ENCODE results near the gene MS4A13.
"Not testable (repeated sequence)": the region's sequence is repeated elsewhere in the genome, so short reads cannot be mapped to it uniquely, and the experiment has no call there.

MS4A13 gene, protein sequence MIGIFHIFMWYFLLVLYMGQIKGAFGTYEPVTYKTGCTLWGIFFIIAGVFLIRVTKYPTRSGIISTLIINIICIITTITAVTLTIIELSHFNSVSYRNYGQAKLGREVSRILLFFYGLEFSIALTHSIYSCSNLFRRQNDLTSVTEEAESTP
- total RNA-seq, result 0 reads per million in 2 donors

DNA sequence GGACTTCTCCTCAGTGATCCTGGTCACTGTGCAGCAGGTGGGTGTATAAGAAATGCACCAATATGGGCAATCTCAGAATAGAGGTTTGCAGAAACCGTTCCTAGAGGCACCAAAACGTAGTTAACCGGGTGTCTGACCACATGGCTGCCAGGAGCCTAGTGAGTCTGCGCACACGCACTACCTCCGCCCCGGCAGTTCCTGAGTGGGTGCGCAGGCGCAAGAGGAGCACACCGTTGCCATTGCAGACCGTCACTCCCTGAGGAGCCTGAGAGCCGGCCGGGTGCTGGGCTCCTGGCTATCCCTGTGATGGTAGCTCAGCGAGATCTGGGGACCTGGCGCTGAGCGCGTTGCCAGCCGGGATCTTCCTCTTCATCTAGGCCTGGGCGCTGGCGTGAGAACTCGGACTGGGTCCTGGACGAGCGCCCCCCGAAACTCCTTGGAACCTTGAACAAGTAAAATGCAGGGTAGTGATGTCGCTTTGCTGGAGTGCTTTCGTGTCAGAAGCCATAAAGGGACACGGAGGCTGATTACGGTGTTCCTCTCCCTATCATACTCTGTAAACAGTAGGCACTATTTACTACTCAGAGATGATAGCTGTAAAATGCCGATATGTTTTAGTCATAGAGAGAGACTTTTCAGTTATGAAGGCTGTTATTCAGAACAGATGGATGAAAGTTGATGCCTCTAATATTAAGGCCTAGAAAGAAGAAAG is at the start of gene MS4A13:
Gene MS4A13 (plus strand): TSS at position 249 of the 712 bp plus-strand sequence. CDS start 2,692 bp downstream, outside the sequence.
- DNase-seq, result no peak

DNA sequence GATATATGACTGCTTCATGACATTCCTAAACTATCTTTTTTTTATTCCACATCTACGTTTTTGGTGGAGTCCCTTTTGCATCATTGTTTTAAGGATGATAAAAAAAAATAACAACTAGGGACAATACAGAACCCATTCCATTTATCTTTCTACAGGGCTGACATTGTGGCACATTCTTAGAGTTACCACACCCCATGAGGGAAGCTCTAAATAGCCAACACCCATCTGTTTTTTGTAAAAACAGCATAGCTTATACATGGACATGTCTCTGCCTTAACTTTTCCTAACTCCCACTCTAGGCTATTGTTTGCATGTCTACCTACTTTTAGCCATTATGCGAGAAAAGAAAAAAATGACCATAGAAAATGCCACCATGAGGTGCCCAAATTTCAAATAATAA is 46.4 kb upstream of the MS4A13 start:
- DNase-seq, result no peak

DNA sequence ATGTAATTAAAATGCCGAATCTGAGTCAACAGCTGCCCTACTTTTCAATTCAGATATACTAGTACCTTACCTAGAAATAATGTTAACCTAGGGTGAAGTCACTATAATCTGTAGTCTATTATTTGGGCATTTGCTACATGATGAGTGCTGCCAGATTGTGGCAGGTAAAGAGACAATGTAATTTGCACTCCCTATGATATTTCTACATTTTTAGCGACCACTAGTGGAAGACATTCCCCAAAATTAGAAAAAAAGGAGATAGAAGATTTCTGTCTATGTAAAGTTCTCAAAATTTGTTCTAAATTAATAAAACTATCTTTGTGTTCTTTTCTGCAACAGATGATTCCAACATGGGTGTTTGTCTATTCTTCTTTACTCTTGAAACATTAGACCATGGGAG is 45.5 kb upstream of the MS4A13 start:
- DNase-seq, result no peak

GRCh38 chr11:60477035-60477445 is 38.2 kb upstream of the MS4A13 start:
- peak in 1 of 5 experiments; percentile 34 for DNase-seq

DNA sequence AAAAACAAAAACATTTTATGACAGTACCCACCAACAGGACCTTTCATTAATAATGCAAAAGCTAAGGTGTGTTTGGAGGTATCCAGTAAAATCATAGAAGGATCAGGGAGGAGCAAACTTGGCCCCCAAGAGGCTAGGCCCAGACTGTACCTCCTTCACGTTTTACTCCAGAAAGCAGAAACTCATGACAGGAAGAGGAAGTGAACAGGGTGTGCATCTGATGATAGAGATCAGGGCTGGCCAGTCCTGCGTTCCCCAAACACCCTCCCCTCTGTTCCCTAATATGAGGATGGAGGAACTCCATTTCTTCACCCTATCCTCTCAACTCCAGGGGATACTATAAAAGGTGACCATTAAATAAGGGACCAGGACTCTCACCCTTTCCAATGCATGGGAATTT is 32.8 kb upstream of the MS4A13 start:
- peak in 1 of 5 experiments; percentile 9 for DNase-seq

DNA sequence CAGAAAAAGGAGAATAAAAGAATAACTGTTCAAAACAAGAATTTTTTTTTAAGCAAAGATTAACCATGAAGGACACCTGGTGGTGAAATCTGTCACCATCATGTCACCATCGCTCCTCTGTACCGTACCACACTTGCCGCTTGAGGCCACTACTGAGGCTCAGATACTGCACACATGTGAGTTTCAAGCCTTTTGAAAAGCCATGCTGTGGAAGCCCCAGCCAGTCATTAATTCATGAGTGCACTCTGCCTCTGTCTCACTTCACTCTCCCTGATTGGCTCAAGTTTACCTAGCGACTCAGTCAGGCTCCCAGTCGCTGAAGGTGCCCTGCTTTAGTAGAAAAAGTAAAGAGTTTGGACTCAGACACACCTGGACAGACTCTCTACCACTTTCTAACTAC is 29.2 kb upstream of the MS4A13 start:
- DNase-seq, result peak in 1 of 5 experiments; percentile 58

- no peak for DNase-seq
Observed at GRCh38 chr11:60492488-60493009, 22.6 kb upstream of the MS4A13 start, which contains the start of gene MS4A12. Gene MS4A12, plus strand, starts transcription at chr11:60492778. Its CDS starts 4,541 bp downstream, at chr11:60497319.

DNA sequence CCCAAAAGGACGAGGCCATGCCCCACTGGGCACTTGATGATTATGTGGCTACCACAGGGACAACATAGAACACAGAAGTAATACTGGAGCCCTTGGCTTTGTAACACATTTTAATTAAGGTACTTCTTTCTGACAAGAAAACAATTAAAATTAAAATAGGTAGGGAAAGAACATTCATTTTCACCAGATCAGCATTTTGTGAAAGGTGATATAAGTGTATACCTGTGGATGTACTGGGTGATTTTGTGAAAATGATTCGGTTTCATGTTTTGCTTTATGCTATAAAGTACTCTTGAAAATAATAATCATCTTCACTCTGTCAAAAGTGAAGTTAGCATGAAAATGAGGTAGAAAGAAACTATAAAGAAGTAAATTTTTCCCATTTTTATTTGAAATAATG is 21.7 kb upstream of the MS4A13 start:
- DNase-seq, result no peak

- DNase-seq, result no peak
Observed at GRCh38 chr11:60498399-60498798, 16.8 kb upstream of the MS4A13 start.

- DNase-seq, result no peak
Observed at GRCh38 chr11:60498853-60499252, 16.3 kb upstream of the MS4A13 start.

DNA sequence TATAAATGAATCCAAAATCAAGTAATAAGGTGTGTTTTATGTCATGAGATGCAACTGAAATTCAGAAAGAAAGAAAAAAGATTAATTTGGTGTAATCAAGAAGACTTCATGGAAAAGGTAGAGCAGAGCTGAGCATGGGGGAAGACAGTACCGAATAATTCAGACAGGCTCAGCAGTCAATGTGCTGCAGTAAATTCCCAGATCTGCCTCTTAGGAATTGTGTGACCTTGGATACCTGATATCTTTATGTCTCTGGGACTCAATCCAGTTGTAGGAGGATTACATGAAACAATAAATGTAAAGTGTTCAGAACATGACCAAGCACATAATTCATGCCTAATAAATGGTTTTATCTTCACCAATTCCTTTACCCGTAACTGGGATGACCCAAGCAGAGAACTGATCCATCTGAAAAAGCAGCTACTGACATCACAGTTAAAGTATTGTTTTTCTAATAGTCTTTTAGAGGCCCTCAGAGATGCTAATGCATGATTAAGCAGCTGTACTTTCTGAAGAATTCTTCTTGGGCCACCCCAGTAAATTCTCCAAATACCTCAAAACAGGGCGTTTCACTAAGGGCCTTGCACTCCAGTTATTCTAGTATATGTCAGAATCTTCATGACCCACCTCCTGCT is 14.8 kb upstream of the MS4A13 start:
- no peak for DNase-seq

DNA sequence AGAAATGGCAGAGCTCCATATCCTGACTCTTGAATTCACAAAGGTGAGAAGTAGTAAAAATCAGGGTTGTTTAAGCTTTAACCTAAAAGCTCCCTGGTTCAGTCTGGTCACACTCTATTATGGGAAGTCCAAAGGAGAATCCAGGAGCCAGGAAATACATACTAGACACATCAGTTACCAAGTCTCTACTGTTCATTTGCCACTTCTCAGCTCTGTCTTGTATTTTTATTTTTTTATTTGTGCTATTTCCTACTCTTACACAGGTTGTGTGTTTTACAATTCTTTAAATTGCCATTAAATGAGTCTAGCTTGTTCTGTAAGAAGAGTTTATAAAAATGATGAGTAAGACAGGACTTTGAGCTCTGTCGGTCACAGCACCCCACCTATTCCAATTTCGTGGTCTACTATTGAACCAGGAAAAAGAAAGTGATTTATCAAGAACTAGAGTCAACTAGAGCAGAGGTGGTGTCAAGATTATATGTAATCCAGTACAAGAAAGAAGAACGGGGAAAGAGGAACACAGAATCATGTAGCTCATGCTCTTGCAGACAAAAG is 12.9 kb upstream of the MS4A13 start:
- DNase-seq, result no peak

DNA sequence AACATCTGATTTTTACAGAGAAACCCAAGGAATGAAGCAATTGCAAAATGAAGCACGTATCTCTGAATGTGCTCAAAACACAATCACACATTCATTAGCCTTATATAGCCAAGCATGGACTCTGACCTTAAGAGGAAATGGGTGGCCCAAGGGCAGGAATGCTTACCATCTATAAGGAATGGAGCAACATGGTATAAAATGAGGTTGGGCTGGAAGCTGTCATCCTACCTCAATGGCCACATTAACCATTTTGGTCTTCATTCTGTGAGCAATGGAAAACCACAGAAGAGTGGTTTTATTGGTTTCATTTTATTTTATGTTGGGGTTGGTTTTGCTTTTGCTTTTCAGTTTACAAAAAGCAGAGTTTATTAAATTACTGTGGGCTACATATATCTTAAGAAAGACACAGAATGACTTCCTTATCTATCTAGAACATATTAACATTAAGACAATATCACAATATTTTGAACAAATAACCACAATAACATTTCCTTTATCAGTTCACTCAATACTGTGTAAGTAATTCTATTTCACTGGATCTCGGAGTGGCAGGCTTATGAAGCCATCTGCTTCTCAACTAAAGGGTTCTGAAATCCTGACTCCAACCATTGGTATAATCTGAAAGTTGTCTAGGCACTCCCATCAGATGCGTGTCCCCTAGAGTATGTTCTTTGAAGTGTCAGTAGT is 10.8 kb upstream of the MS4A13 start:
- DNase-seq, result peak in 1 of 5 experiments; percentile 39

GRCh38 chr11:60509609-60510008 is 5.6 kb upstream of the MS4A13 start:
- DNase-seq, result not testable (repeated sequence)

DNA sequence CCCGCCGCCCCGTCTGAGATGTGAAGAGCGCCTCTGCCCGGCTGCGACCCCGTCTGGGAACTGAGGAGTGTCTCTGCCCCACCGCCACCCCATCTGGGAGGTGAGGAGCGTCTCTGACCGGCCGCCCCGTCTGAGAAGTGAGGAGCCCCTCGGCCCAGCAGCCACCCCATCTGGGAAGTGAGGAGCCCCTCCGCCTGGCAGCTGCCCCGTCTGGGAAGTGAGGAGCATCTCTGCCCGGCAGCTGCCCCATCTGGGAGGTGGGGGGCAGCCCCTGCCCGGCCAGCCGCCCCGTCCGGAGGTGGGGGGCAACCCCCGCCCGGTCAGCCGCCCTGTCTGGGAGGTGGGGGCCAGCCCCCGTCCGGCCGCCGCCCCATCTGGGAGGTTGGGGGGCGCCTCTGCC is 5.0 kb upstream of the MS4A13 start:
- not testable (repeated sequence) for DNase-seq

DNA sequence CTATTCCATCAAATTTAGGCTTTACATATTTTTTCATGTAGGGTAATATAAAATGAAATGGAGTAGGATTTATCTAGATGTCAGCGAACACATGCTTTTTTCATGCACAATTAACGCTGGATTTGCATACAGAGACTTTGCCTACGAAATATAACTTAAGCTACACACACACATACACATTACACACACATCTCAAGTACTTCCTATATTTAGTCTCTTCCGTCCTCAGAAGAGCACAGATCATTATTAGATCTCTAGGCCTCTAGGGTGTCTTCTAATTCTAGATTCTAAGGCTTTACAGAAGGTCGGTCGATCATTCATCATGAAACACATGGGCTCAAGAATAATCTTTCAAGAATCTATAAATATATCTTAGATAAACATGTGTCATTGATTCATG is 3.8 kb upstream of the MS4A13 start:
- no peak for DNase-seq

DNA sequence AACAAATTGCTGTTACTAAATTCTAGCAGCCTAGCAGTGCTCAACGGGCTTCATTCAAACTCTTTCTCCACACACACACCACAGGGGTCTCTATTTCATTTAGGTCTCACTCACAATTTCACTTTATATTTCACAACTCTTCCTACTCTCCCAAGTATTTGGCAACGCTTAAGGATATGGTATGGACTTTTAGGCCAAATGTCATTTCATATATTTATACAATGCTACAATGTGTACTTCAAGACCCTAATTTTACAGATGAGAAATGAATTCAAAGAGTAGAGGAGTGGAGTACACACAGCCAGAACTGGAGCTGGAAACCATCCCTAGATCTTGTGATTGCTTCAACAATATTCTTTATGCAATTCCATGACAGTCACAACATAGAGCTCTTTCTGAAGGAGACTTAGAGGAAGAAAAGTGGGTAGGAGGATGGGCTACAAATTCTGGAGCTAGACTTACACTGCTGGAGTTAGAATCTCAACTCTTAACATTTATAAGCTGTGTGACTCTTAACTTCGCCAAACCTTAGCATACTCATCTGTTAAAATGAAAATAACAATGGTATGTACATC is 2.5 kb upstream of the MS4A13 start:
- DNase-seq, result no peak

DNA sequence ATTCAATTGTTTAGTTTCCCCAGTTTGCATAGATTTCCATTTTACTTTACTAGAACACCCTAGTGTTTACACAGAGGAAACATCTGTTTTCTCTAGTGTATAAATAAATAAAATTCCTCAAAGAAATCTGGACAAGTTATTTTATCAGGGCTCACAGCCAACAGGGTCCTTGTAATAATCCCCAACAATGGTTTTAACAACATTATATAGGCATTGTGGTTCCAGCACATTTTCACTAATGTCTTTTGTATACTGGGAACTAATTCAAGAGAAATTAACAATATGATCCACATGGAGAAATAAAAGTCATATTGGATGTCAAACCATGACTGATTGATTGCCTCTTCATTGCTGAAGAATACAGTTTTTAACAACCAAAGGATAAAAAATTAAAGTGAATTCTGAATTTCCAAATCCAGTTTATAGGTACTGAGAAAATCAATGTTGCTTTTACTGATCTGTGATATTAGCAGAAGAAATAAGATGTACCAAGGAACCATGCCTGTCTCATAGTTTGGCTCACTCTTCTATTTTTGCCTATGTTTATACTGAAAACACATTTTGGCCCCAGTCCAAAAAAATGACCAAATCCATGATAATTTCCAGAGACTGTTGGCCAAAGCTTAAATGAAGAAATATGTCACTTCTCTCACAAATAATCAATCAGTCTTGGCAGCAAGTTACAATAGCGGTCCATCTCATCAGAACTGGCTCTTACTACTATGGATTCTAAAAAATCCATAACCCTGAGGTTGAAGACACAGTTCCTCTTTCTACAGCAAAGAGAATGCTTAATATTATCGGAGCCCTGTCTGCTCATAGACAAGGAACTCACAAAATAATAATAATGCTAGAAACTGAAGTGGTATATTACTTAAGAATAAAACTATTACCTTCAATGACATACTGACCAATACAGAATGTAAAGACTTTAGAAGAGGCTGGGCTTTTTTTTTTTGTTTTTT is 1.4 kb upstream of the MS4A13 start:
- DNase-seq, result no peak

GRCh38 chr11:60528465-60528864 is 13.3 kb downstream of the MS4A13 start:
- no peak for DNase-seq

GRCh38 chr11:60528934-60529333 is 13.7 kb downstream of the MS4A13 start:
- DNase-seq, result no peak

GRCh38 chr11:60530454-60531100 is 15.4 kb downstream of the MS4A13 start:
- no peak for DNase-seq
